Inflammatory macrophage treated with lipopolysaccharide for 4 hours (primary cell): ENCODE data around the gene SEPTIN11.
A peak's percentile ranks its signal among the peaks of the same experiment; 100 is the strongest.

Experiments used
- DNase-seq: peaks from one replicate; pipeline ENCODE4 v3.0.0-alpha.2; 2020

The SEPTIN11 gene

GRCh38 chr4:76982638-76983584, 33.4 kb downstream of the SEPTIN11 start:
- no peak for DNase-seq

- DNase-seq, result peak; percentile 56
Measured at GRCh38 chr4:76984127-76984526, 34.6 kb downstream of the SEPTIN11 start.

GRCh38 chr4:76984788-76985211, 35.2 kb downstream of the SEPTIN11 start:
- no peak for DNase-seq

GRCh38 chr4:76987153-76987591, 37.6 kb downstream of the SEPTIN11 start:
- no peak for DNase-seq

- no peak for DNase-seq
Measured at GRCh38 chr4:76987685-76988084, 38.1 kb downstream of the SEPTIN11 start.

- DNase-seq, result no peak
Measured at GRCh38 chr4:76989391-76990061, 40.0 kb downstream of the SEPTIN11 start.

- no peak for DNase-seq
Measured at GRCh38 chr4:76990288-76991080, 40.9 kb downstream of the SEPTIN11 start.

- peak; percentile 70 for DNase-seq
Measured at GRCh38 chr4:76991161-76991660, 41.7 kb downstream of the SEPTIN11 start.

GRCh38 chr4:76993787-76994641, 44.5 kb downstream of the SEPTIN11 start:
- DNase-seq, result no peak

GRCh38 chr4:76995776-76996175, 46.2 kb downstream of the SEPTIN11 start:
- no peak for DNase-seq

- DNase-seq, result no peak
Measured at GRCh38 chr4:76996445-76996844, 46.9 kb downstream of the SEPTIN11 start.

- no peak for DNase-seq
Measured at GRCh38 chr4:76997077-76997476, 47.5 kb downstream of the SEPTIN11 start.

GRCh38 chr4:76997532-76997931, 48.0 kb downstream of the SEPTIN11 start:
- no peak for DNase-seq

- DNase-seq, result no peak
Measured at GRCh38 chr4:76998251-76998901, 48.8 kb downstream of the SEPTIN11 start.
